ENCODE measurements around the gene MAGI2.

MAGI2 gene

DNA sequence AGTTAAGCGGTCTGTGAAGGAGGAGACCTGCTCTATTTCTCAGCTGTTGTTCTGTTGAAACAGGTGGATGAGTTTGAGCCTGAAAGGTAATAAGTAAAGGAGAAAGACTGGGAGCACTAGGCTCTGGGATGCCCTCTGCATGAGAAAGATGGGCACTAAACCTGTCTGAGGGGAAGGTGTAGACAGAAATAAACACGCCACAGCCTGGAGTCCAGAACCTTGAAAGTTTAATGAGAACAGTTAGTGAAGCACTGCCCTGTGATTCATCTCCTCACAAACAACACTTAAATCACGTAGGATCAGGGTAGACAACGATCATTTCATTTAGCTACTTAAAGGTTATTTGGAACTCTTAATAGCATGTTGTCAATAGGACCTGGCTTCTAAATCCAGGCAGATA lies 1461.8 kb downstream of the MAGI2 start:
- no peak for DNase-seq (ENCODE audit: low read depth)
- TF ChIP-seq, protein P1, sequence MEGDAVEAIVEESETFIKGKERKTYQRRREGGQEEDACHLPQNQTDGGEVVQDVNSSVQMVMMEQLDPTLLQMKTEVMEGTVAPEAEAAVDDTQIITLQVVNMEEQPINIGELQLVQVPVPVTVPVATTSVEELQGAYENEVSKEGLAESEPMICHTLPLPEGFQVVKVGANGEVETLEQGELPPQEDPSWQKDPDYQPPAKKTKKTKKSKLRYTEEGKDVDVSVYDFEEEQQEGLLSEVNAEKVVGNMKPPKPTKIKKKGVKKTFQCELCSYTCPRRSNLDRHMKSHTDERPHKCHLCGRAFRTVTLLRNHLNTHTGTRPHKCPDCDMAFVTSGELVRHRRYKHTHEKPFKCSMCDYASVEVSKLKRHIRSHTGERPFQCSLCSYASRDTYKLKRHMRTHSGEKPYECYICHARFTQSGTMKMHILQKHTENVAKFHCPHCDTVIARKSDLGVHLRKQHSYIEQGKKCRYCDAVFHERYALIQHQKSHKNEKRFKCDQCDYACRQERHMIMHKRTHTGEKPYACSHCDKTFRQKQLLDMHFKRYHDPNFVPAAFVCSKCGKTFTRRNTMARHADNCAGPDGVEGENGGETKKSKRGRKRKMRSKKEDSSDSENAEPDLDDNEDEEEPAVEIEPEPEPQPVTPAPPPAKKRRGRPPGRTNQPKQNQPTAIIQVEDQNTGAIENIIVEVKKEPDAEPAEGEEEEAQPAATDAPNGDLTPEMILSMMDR (IDR thresholded peaks at IDR 0.05; ENCODE audit: low read depth, low read length, missing control alignments): no peak
- no peak overlapping the region for H3K4me3 ChIP-seq (ENCODE audit: low read depth, low read length)
- in situ Hi-C loops (cut with HindIII; ENCODE audit: low sequenced_read_pairs): no loop called here

GRCh38 chr7:77989981-77990566 lies 1463.4 kb downstream of the MAGI2 start:
- DNase-seq (ENCODE audit: low read depth): no peak
- TF ChIP-seq, protein P1 (IDR thresholded peaks at IDR 0.05; ENCODE audit: low read depth, low read length, missing control alignments): no peak
- in situ Hi-C loops (cut with HindIII; ENCODE audit: low sequenced_read_pairs): no loop called here
- no peak overlapping the region for H3K4me3 ChIP-seq (ENCODE audit: low read depth, low read length)

GRCh38 chr7:77985974-77986339 lies 1467.5 kb downstream of the MAGI2 start:
- DNase-seq (ENCODE audit: low read depth): no peak
- in situ Hi-C loops (cut with HindIII; ENCODE audit: low sequenced_read_pairs): no loop called here
- H3K4me3 ChIP-seq (ENCODE audit: low read depth, low read length): no peak overlapping the region
- TF ChIP-seq, protein P1 (IDR thresholded peaks at IDR 0.05; ENCODE audit: low read depth, low read length, missing control alignments): no peak

DNA sequence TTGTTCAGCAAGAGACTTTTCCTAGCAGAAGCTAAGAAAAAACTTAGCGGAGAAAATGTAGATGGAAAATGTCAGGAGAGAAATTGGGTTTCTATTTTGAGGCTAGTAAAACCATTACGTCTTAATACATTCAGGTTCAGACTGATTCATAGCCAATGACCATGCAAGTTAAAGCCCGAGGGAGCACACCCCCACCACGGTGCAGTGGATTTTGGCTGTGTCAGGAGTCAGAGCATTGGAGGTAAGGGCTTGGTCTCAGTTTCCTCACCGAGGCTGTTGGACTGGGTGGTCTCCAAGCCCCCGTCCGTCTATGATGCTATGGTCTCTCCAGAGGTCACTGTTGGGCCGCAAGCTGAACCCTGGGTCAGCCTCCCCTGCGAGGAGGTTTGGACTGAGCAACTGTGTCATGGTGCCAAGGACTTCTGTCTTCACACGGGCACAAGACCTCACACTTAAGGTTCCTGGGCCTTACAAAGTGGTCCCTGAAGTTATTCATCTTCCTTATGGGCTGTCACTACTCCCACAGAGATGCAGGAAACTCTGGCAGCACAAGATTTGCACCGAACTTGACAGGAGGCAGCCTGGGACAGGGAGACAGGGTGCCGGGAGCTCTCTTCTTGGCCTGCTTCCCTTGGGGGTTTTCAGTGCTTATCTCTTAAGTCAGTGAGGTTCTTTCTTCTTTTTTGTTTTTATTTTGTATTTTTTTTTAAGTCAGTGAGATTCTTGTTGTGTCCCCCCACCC lies 1468.1 kb downstream of the MAGI2 start:
- no peak overlapping the region for H3K4me3 ChIP-seq (ENCODE audit: low read depth, low read length)
- in situ Hi-C loops (cut with HindIII; ENCODE audit: low sequenced_read_pairs): no loop called here
- TF ChIP-seq, protein P1 (IDR thresholded peaks at IDR 0.05; ENCODE audit: low read depth, low read length, missing control alignments): no peak
- no peak for DNase-seq (ENCODE audit: low read depth)

GRCh38 chr7:77983973-77984372 lies 1469.5 kb downstream of the MAGI2 start:
- no peak overlapping the region for H3K4me3 ChIP-seq (ENCODE audit: low read depth, low read length)
- TF ChIP-seq, protein P1 (IDR thresholded peaks at IDR 0.05; ENCODE audit: low read depth, low read length, missing control alignments): no peak
- no peak for DNase-seq (ENCODE audit: low read depth)
- in situ Hi-C loops (cut with HindIII; ENCODE audit: low sequenced_read_pairs): no loop called here

DNA sequence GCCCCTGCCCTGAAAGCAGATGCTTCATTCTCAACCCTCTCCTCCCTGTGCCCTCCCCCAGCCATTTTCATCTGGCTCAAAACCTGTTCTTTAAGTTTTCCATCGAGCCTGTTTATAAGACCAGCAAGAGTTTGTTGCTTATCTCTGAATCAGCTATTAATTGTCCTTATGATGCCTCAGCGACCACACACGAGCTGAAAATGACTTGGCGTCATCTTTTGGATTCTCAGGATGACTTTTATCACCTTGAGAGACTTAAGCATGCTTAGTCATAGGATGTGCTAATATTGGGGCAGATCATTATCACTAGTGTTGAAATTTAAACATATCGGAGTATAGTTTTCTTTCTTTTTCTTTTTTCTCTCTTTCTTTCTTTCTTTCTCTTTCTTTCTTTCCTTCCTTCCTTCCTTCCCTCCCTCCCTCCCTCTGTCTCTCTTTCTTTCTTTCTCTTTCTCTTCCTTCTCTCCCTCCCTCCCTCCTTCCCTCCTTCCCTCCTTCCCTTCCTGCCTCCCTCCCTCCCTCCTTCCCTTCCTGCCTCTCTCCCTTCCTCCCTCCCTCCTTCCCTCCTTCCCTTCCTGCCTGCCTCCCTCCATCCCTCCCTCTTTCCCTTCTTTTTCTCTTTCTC lies 1470.4 kb downstream of the MAGI2 start:
- TF ChIP-seq, protein P1 (IDR thresholded peaks at IDR 0.05; ENCODE audit: low read depth, low read length, missing control alignments): no peak
- in situ Hi-C loops (cut with HindIII; ENCODE audit: low sequenced_read_pairs): no loop called here
- H3K4me3 ChIP-seq (ENCODE audit: low read depth, low read length): no peak overlapping the region
- no peak for DNase-seq (ENCODE audit: low read depth)

Measured in astrocyte of the cerebellum (primary cell).